Calu3 (cell line): ENCODE measurements around the gene CETP. TPM values are rescaled to one million over a fixed set of nuclear protein-coding genes. Genes with fewer than 3 reads are reported as not detected.

Experiments used
- BruUV-seq: library from RNA; stranded (reverse); fragments of 400-500 nt; replicated peaks from 2 replicates; lab custom pipeline; 2021; lab: Mats Ljungman, UMichigan
- CTCF ChIA-PET: fragments of 300-600 bp; sonication (Branson Sonifier 250); formaldehyde crosslinking; loops from one replicate; lab custom pipeline; 2022; ENCODE audit warnings: antibody characterized with exemption; lab: Charles Lee
- DNase-seq: peaks from one replicate; pipeline ENCODE4 v3.0.0; 2022
- H3K27ac Mint-ChIP-seq: one replicate; pipeline ENCODE4 v1.8.0; 2022; ENCODE audit warnings: mixed read lengths; ENCODE audit not compliant: unreplicated experiment
- H3K27me3 Mint-ChIP-seq: one replicate; pipeline ENCODE4 v1.8.0; 2022; ENCODE audit warnings: mixed read lengths; ENCODE audit not compliant: unreplicated experiment
- H3K36me3 Mint-ChIP-seq: one replicate; pipeline ENCODE4 v1.8.0; 2022; ENCODE audit warnings: mild to moderate bottlenecking, moderate library complexity, mixed read lengths; ENCODE audit not compliant: insufficient read depth, unreplicated experiment
- H3K4me1 Mint-ChIP-seq: one replicate; pipeline ENCODE4 v1.8.0; 2022; ENCODE audit warnings: mild to moderate bottlenecking, low read depth, mixed read lengths; ENCODE audit not compliant: unreplicated experiment
- H3K4me3 Mint-ChIP-seq: one replicate; pipeline ENCODE4 v1.8.0; 2022; ENCODE audit warnings: mild to moderate bottlenecking, low read depth, moderate library complexity, mixed read lengths; ENCODE audit not compliant: unreplicated experiment
- H3K9me3 Mint-ChIP-seq: one replicate; pipeline ENCODE4 v1.8.0; 2022; ENCODE audit warnings: low read depth, mixed read lengths; ENCODE audit not compliant: unreplicated experiment
- CTCF ChIP-seq: fragments of 200-600 bp; IDR thresholded peaks from one replicate; pipeline ENCODE4 v1.8.0; 2022; ENCODE audit warnings: antibody characterized with exemption; ENCODE audit not compliant: unreplicated experiment
- intact Hi-C: fragments of 100-400 bp; cut with micrococcal nuclease; formaldehyde crosslinking; loops from one replicate; pipeline ENCODE4 v1.10.0; 2022; ENCODE audit not compliant: unreplicated experiment
- total RNA-seq: library from RNA; stranded (reverse); gene quantifications from 2 replicates; pipeline ENCODE4 v1.2.3, GENCODE V29; 2022

CETP gene
- total RNA-seq, 1 experiment from 2014 or later, result not detected

DNA sequence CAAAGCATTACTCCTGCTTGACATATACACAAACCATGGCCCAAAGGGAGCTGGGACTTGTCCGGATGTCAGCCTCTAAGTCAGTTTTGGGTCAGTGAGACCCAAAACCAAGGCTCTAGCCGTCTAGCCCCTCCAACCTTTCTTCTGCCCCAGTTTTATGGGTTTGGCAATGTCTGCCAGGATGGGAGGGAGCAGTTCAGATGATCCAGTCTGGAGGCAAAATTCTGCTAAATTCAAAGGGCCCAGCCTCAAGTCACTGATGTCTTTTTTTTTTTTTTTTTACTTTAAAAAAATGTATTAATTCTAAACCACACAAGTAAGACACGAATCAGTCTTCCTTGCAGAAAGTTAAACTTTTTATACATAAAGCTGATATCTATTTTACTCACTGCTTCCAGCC, 36.2 kb downstream of the CETP start:
- CTCF ChIA-PET, result interaction anchor here (0.6 kb wide), 1 partner anchor 184 kb away, joined by 4 read pairs; no protein-coding TSS in a partner anchor
- no peak for TF ChIP-seq CTCF
- Mint-ChIP-seq H3K4me1 (no peaks in the 10 kb centered on the region), H3K36me3 (peaks cover 4% of the 10 kb centered on the region), H3K27ac (no peak overlapping the region), H3K9me3 (no peaks in the 10 kb centered on the region), H3K4me3 (no peak overlapping the region), H3K27me3 (peaks cover 20% of the 10 kb centered on the region)
- intact Hi-C loops, result no loop called here
- BruUV-seq, result no TSS peak
- no peak for DNase-seq

DNA sequence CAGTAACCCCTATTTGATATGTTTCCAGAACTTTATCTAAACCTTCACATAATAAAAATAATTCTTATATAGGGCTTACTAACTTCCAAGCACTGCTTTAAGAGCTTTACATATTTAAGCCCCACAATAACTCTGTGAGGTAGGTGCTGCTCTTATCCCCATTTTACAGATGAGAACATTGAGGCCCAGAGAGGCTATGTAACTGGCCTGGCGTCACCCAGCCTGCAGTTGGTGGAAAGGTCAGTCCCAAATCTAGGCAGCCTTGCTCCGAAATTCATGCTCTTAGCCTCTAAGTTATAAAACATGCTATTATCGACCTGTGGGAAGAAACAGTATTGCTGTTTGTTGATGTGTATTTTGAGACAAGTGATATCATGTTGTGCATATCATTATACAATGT, 36.6 kb downstream of the CETP start:
- H3K36me3 Mint-ChIP-seq, result peaks cover 4% of the 10 kb centered on the region
- no peaks in the 10 kb centered on the region for H3K9me3 Mint-ChIP-seq
- H3K27me3 Mint-ChIP-seq, result peaks cover 19% of the 10 kb centered on the region
- H3K4me1 Mint-ChIP-seq, result no peaks in the 10 kb centered on the region
- no peak overlapping the region for H3K27ac Mint-ChIP-seq
- no peak overlapping the region for H3K4me3 Mint-ChIP-seq
- intact Hi-C loops, result no loop called here
- TF ChIP-seq CTCF, result no peak
- BruUV-seq, result no TSS peak
- DNase-seq, result no peak
- CTCF ChIA-PET, result interaction anchor here (0.6 kb wide), 1 partner anchor 184 kb away, joined by 4 read pairs; no protein-coding TSS in a partner anchor

DNA sequence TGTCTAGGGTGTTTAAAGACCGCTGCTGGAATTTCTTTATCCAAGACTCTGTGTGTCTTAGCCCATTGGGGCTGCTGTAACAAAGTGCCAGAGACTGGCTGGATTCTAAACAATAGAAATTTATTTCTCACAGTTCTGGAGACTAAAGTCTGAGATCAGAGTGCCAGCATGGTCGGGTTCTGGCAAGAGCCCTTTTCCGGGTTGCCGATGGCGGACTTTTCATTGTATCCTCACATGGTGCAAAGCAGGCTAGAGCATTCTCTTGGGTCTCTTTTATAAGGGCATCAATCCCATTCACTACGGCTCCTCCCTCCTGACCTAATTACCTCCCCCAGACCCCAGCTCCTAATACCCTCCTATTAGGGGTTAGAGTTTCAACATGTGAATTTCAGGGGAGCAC, 37.1 kb downstream of the CETP start:
- no peak for DNase-seq
- TF ChIP-seq CTCF, result no peak
- H3K9me3 Mint-ChIP-seq, result no peaks in the 10 kb centered on the region
- no peaks in the 10 kb centered on the region for H3K4me1 Mint-ChIP-seq
- no peak overlapping the region for H3K4me3 Mint-ChIP-seq
- peaks cover 4% of the 10 kb centered on the region for H3K36me3 Mint-ChIP-seq
- H3K27me3 Mint-ChIP-seq, result peaks cover 14% of the 10 kb centered on the region
- CTCF ChIA-PET, result no interaction called here
- intact Hi-C loops, result no loop called here
- no TSS peak for BruUV-seq
- H3K27ac Mint-ChIP-seq, result no peak overlapping the region

- no peaks in the 10 kb centered on the region for H3K4me1 Mint-ChIP-seq
- no TSS peak for BruUV-seq
- CTCF ChIA-PET, result interaction anchor here (0.5 kb wide), 1 partner anchor 41 kb away, joined by 4 read pairs; no protein-coding TSS in a partner anchor
- DNase-seq, result no peak
- H3K4me3 Mint-ChIP-seq, result no peak overlapping the region
- no peaks in the 10 kb centered on the region for H3K9me3 Mint-ChIP-seq
- intact Hi-C loops, result no loop called here
- peaks cover 4% of the 10 kb centered on the region for H3K36me3 Mint-ChIP-seq
- H3K27ac Mint-ChIP-seq, result no peak overlapping the region
- TF ChIP-seq CTCF, result no peak
- H3K27me3 Mint-ChIP-seq, result peaks cover 13% of the 10 kb centered on the region
Measured at GRCh38 chr16:56999409-57000270, 37.9 kb downstream of the CETP start.
